Stimulated activated CD8-positive, alpha-beta memory T cell treated with anti-CD3 and anti-CD28 coated beads, Interleukin-7, amount 100 ng/mL, for 24 hours (primary cell): ENCODE measurements around the gene ZBTB17.
"Not testable (repeated sequence)": the region's sequence is repeated elsewhere in the genome, so short reads cannot be mapped to it uniquely, and the experiment has no call there.

Source experiments
- DNase-seq: peaks from one replicate; pipeline ENCODE4 v3.0.0-alpha.2; 2020; ENCODE audit warnings: low read depth

The ZBTB17 gene

DNA sequence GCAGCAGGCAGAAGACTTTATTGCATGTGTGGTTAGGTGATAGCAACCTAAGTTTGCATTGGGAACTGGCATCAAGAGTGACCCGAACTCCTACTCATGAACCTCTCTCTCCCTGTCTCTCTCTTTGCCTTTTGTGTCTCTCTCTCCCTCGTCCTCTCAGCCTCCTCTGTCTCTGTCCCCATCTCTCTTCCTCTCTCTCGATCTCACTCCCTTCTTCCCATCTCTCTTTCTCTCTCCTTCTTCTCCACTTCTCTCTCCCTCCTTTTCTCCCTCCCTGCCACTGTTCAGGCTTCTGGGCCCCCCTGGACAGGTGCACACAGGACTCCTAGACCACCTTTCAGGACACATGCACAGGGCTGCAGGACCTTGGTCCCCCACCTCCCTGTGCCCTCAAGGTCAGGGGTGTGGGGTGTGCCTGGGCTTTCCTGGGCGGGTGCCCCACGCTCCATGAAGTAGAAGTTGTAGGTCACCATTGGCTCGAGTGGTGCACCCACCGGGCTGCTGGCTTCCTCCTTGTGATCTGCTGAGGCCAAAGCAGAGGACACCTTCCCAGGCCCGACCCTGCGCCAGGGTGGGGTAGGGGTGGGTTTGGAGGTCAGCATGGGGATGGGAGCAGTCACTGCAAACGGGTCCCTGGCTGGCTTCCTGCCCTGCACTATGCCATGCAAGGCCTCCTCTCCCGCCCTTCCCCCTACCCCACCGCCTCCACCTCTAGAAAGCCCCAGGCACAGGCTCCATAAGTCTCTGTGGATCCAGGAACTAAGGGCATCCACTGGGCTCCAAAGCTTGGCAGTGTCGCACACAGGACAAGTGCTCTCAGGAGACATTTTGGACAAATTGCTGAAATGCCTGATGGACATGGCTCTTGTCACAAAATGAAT lies 13.2 kb upstream of the ZBTB17 start:
- DNase-seq: no peak

DNA sequence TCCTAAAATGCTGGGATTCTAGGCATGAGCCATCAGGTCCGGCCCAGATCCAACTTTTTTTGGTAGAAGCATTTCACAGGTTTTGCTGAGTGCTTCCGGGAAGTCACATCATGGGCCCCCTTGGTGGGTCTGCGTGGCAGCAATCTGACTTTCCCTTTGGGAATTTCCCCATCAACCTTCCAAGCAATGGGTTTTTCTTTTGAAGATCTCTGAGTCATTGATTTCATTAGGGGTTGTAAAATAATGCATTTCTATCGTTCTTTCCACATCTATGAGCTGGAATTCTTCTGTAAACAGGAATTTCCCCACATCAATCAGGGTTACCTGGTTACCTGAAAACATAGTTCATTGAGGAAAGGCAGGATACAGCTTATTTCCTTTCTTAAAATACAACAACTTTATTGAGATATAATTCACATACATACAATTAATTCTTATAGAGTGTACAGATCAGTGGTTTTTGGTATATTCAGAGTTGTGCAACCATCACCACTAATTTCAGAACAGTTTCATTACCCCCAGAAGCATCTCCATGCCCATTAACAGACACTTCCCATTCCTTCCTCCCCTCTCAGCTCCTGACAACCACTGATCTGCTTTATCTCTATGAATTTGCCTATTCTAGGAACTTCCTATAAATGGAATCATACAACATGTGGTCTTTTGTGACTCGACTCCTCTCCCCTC lies 9.9 kb upstream of the ZBTB17 start:
- DNase-seq: no peak

DNA sequence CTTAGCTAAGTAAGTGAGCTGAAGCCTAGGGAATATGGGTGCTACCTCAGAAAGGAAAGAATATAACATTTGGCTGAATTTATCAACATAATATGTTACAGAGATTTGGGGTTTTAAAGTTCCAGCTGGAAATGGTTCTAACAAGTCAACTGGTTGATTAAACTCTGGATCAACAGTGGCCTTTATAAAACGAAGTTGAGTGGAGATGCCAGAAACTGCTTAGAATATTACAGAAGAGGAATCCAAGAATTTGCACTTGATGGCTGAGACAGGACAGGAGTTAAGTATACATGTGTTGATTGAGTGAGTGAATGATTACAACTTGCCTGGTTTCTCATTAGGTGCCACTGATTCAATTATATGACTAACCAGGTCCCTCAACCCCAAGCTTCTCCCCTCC lies 7.4 kb upstream of the ZBTB17 start:
- no peak for DNase-seq

DNA sequence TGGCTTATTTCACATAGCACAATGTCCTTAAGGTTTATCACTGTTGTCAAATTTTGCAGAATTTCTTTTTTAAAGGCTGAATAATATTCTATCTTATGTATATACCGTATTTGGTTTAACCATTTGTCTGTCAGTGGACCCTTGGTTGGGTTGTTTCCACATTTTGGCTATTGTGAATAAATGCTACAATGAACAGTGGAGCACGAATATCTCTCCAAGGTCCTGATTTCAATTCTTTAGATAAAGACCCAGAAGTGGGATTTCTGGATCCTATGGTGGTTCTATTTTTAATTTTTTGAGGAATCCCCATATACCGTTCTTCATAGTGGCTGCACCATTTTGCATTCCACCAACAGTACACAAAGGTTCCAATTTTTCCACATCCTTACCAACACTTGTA lies 5.8 kb upstream of the ZBTB17 start:
- DNase-seq: no peak

DNA sequence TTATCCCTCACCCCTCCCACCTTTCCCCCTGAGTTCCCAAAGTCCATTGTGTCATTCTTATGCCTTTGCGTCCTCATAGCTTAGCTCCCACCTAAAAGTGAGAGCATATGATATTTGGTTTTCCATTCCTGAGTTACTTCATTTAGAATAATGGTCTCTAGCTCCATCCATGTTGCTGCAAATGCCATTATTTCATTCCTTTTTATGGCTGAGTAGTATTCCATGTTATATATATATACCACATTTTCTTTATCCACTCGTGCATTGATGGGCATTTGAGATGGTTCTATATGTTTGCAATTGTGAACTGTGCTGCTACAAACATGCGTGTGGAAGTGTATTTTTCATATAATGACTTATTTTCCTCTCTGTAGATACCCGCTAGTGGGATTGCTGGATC lies 2.0 kb upstream of the ZBTB17 start:
- not testable (repeated sequence) for DNase-seq

DNA sequence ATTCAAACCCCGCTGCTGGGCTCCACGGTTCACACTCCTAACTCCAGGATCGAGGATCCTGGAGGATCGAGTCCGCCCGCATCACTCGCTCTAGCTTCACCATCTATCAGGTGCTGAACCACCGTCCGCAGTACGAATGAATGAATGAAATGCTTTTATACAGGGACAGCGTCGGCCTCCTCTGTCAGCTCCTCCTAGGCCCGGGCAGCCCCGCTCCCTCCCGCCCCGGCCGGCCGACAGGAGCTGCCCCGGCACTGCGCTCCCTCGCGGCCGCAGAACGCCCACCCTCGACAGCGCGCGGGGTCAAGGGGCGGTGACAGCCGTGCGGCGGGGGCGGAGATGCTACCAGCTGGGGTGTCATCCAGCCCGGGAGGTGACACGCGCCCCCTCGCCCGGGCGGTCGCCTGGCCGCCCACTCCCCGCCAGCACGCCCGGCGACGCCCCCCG lies 520 bp downstream of the ZBTB17 start:
- peak; percentile 55 for DNase-seq

DNA sequence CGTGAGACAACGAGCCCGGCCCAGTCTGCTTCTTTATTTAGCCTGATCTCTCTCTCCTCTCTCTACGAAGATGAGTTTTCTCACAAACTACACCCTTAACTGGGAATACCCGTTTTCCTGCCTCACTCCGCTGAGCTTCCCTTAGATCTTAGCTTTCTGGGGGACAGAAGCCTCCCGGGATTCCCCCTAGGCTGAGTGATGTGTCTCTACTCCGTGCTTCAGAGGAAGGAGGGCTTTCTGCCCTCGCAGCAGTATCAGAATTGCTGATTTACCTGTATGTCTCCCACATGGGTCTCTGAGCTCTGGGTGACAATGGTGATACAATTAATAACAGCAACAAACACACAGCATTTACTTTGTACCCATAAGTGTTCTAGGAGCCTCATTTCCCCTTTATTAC lies 1.0 kb downstream of the ZBTB17 start:
- no peak for DNase-seq

DNA sequence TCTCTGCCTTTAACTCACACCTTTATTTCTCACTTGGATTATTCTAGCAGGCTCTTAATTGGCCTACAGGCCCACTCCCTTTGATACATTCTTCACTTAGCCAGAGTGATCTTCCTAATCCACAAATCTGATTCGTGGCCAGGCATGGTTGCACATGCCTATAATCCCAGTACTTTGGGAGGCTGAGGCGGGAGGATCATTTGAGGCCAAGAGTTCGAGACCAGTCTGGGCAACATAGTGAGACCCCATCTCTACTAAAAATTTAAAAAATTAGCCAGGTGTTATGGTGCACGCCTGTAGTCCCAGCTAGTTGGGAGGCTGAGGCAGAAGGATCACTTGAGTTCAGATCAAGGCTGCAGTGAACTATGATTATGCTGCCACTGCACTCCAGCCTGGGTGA lies 2.1 kb downstream of the ZBTB17 start:
- no peak for DNase-seq

DNA sequence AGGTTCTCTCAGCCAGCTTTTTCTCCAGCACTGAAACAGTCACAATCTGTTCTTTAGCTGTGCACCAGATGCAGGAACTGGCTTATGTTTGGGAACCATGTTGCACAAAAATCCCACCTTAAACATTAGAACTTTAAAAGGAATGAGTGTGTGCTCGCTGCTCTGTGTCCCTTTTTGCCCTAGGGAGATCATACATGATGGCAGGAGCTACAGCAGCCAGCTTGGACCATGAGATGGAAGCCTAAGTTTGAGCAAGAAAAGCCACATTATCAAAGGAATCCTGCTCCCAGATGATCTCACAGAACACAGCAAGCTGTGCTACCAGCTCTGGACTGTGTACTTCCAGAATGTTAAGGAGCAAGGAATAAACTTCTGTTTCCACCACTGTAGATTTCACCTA lies 3.5 kb downstream of the ZBTB17 start:
- DNase-seq: no peak

DNA sequence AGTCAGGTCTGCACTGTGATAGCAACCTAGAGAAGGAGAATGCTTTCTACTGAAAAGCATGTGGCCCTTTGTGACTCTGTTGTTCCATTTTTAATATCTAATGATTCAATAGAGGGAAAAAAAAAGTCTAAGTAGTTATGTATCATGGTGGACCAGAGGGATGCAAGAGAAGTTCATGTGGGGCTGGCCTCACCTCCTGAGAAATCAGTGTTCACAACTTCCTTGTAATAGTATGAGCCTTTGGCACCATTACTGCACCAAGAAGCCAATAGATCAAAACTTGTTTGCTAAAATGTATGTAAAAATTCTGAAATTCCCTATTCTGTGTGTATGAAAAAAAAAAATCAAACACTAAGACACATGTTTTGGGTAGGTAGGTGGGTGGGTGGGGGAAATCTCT lies 5.0 kb downstream of the ZBTB17 start:
- DNase-seq: no peak

DNA sequence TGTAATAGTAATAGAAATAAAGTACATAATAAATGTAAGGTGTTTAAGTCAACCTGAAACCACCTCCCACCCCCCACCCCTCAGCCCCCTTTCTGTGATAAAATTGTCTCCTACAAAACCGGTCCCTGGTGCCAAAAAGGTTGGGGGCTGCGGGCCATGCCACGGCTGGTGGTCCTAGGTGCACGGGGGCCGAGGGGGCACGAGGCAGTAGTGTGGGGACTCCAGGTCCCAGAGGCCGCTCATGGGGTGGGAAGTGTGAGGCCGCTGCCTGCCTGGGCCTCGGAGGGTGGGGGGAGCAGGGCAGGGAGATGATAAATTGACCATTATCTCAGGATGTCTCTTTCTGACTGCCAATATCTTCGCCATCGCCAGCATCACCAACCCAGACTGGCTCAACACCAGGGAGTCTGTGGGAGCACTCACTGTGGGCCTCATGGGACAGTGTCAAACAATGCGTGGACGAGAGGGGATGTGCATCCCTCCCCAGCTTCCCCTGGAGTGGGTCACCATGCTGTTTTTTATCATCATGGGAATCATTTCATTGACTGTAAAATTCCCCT lies 6.5 kb downstream of the ZBTB17 start:
- no peak for DNase-seq

DNA sequence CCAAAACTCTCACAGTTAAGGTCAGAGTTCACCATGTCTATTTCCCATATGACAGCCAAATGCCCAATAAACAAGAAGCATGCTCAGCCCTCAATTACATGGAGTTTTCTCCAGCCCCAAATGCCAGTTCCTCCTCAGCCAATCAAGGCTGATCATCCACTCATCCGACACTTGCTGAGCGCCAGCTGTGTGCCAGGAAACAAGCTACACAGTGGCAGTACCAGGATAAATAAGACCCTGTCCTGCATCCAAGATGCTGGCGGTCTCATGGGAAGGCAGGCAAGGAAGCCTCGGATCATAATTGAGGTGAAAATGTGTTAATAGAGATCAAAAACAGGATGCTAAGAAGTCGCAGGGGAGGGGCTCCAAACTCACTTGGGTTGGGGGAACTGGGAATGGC lies 7.7 kb downstream of the ZBTB17 start:
- DNase-seq: no peak

DNA sequence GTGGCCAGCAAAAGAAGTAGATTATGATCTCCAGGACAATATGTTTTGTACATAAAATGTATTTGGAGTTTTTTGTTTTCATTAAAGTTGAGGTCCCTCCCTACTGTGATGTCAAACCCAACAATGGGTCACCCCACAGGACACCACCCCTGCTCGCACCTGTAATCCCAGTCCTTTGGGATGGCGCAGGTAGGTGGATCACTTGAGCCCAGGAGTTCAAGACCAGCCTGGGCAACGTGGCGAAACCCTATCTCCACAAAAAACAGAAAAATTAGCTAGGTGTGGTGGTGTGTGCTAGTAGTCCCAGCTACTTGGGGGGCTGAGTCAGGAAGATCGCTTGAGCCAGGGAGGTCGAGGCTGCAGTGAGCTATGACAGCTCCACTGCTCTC lies 9.0 kb downstream of the ZBTB17 start:
- DNase-seq: no peak

DNA sequence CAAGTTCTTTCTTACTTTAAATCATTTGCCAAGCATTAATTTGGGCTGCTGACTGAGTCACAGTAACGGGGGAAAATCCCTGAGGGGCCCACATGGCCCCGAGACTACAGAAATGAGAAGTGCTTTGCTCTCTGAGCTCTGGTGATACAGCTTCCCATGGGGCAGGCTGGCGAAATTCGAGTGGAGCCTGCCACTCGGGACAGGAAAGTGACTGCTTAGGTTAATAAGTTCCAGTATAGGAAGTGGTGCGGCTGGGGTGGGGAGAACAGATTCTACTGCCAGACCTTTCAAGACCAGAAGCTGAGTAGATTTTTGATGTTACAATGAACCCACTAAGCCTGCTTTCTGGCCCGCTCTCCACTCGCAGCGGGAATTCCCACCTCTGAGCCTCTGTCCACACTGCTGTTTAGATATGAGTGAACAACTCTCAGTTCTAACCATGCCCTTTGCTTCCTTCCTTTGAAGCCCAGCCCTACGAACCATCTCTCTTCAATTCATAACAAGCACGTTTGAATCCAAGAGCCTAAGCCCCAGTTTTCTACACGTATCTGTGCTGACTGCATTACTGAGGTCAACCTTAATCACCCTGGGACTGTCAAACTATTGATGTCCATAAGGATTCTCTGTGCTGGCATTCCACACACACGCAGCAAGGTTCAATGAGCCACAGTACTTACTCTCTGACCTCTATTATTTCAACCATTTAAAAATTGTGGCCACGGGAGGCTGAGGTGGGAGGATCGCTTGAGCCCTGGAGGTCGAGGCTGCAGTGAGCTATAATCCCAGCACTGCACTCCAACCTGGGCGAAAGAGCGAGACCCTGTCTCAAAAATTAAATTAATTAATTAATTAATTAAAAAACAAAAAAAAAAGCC lies 9.6 kb downstream of the ZBTB17 start:
- DNase-seq: peak; percentile 57

DNA sequence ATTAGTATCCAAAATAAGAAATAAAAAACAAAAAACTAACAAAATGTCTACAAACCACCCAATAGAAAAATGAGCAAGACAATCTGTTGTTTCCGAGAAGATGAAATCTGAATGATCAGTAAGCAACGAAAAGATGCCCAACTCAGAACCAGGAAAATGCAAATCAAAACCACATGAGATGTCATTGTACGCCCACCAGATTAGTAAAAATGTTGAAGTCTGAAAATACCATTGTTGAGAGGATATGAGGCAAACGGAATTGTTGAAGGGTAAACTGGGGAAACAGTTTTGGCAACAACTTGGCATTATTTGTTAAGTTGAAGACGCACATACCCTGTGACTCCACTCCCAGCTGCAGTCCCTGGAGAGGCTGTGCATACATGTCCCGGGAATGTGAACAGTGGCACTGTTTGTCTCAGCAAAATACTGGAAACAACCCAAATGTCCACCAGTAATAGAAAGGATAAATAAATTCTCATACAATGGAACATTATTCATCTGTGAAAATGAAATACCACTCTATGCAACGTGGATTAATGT lies 10.6 kb downstream of the ZBTB17 start:
- no peak for DNase-seq

DNA sequence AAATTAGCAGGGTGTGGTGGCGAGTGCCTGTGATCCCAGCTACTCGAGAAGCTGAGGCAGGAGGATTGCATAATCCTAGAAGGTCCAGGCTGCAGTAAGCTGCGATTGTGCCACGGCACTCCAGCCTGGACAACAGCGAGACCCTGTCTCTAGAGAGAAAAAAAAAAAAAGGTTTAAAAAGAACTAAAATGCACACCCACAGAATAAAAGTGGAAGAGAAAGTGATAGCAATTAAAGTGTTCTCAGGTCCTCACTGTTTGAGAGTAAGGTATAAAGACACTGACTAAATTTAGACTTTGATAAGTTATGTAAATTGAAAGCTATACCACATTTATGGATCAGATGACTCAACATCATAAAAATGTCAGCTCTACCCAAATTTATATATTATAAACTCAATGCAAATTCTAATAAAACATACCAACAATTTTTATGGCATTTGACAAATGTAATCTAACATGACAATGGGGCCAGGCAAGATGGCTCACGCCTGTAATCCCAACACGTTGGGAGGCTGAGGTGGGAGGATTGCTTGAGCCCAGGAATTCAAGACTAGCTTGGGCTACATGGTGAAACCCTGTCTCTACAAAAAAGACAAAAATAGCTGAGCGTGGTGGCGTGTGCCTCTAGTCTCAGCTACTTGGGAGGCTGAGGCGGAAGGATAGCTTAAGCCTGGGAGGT lies 11.8 kb downstream of the ZBTB17 start:
- no peak for DNase-seq

DNA sequence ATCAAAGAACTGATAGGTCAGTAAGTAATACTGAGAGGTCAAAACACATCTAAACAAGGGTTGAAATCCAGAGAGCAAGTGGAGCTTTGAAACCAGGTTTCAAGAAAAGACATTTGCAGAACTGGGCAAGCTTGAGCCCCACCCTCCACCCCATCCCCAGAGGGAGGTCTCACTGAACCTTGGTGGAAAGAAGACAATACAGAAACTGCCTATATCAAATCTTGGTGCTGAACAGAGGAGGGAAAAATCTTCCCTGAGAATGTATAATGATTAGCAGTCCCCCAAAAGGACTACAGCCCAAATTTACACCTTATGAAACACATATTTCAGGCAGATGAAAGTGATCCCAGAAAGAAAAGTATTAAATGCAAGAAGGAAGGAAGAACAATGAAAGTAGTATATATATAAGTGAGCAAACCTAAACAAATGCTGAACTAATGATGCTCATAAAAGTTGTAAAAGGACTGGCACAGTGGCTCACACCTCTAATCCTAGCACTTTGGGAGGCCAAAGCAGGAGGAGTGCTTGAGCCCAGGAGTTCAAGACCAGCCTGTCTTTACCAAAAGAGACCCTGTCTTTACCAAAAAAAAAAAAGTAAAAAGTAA lies 12.4 kb downstream of the ZBTB17 start:
- DNase-seq: no peak

DNA sequence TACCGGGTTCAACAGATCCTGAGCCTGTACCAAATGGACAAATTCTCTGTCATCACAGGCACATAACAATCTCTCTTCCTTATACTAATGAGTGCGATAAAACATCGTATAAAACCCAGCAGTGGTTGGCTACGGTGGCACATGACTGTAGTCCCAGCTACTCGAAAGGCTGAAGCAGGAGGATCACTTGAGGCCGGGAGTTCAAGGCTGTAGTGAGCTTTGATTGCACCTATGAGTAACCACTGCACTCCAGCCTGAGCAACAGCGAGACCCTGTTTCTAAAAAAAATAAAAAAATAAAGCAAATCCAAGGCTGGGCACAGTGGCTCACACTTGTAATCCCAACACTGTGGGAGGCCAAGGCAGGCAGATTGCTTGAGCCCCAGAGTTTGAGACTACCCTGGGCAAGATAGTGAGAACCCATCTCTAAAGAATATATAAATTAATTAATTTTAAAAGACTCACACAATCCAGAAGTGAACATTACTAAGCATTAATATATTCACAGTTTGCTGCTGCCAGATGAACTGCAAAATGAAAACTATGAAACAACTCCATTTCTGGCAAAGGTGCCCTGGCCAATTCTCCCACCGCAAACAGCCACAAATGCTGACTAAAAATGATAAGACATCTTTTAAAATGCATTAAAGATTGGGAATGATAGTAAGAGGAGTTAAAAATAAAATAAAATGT lies 13.1 kb downstream of the ZBTB17 start:
- DNase-seq: no peak

DNA sequence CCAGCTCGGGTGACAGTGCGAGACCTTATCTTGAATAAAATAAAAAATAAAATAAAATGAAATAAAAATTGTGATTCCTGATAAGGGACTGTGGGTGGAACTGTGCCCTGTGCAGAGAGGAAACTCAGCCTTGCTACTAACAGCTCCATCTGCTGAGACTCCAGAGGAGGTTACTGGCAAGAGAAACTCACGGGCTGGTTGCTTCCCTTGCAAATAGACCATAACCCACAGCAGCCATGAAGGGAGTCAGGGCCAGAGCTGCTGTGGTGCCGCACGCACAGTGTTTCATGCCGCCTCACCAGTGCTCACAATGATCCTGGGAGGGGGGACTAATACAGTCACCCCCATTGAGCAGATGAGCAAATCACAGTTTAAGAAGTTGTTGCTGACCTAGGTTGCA lies 13.7 kb downstream of the ZBTB17 start:
- no peak for DNase-seq

DNA sequence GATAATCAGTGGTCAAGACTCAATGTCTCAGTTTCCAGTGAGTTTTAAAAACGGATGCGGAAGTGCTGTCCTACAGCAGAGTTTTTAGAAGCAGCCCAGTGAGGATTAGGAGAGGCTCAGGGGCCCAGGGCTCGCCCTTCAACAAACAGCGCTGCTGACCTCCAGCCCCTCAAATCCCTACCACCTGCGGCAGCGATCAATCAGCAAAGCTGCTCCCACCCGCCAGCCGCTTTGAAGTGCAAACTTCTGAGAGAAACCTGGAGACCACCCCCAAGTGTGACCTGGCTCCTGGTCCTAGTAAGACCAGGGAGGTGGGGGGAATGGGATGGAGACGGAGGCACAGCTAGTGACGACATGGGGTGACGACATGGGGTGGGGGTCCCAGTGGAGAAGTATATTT lies 14.4 kb downstream of the ZBTB17 start:
- no peak for DNase-seq
